Middle frontal gyrus (tissue), 1 donor: ENCODE results near the gene MID1.

Source experiments
- DNase-seq: peaks from one replicate; pipeline ENCODE4 v3.0.0-alpha.2; 2015; ENCODE audit warnings: low spot score; ENCODE audit errors: extremely low spot score

MID1 gene

DNA sequence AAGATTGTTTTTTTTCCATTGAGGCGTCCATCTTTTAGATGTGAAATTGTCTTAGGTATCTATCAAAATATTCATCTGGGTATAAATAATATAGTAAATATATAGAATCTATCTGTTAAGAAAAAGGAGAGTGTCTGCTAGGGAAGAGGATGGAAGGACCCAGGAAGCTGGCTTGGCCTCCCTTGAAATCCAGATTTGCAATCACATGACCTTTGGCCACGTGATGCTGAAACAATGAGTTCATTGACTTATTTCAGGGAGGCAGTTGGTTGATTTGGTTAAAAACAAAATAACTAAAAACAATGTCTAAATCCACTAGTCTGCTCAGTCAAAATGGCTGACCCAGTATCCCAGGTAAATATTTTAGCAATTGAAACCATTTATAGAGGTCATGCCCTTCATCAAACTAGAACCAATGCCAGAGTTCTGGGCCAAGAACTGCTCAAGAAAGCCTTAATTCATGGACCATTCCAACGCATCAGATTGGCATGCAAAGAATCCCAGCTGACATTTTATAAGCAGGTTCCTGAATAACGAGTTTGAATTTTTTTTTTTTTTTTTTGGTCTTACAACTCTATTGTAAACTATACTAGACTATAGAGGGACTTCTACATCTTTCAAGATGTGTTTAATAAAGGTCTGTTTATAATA is 172.7 kb downstream of the MID1 start:
- DNase-seq: no peak

- no peak for DNase-seq
Measured at GRCh38 chrX:10444204-10444603, 176.2 kb downstream of the MID1 start.

- no peak for DNase-seq
Measured at GRCh38 chrX:10441464-10441863, 178.9 kb downstream of the MID1 start.

- no peak for DNase-seq
Measured at GRCh38 chrX:10433296-10433965, 187.0 kb downstream of the MID1 start.

GRCh38 chrX:10429908-10430307 is 190.5 kb downstream of the MID1 start:
- no peak for DNase-seq

- DNase-seq: no peak
Measured at GRCh38 chrX:10427249-10427648, 193.1 kb downstream of the MID1 start.

DNA sequence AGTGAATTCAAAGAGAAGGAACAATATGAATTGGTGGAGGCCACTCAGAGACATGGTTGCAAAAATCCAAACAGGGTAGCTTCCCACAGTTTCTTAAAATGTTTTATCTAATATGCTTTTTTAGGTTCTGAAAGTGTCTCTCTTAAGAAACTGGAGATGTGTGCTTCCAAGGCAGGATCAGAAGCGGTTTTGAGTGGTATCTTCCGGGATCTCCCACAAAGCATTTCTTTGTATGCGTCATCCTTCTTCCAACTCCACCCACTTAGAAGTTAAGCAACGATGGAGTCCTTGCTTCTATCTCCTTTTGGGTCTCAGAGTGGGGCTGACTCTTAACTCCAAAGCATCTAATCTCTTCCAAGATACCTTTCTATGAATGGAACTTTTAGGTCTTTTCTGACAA is 196.7 kb downstream of the MID1 start:
- DNase-seq: no peak

DNA sequence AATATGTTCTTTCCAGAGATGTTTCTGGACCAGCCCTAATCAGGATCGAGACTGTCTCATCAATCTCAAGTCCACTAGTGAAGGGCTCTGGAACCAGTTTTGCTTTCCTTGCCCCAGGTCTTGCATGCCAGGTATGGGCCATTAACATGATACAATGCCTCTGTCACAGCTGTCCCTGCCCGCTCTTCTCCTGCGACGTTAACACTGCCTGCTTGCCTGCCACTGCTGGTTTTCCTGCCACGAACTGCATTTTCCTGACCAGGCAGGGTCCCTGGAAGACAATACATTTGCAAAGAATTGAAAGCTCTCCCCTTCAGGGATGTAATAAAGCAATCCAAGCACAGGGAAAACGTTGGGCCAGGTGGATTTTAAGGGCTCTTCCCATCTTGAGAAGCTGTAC is 200.3 kb downstream of the MID1 start:
- no peak for DNase-seq

GRCh38 chrX:10416424-10416823 is 204.0 kb downstream of the MID1 start:
- DNase-seq: no peak

DNA sequence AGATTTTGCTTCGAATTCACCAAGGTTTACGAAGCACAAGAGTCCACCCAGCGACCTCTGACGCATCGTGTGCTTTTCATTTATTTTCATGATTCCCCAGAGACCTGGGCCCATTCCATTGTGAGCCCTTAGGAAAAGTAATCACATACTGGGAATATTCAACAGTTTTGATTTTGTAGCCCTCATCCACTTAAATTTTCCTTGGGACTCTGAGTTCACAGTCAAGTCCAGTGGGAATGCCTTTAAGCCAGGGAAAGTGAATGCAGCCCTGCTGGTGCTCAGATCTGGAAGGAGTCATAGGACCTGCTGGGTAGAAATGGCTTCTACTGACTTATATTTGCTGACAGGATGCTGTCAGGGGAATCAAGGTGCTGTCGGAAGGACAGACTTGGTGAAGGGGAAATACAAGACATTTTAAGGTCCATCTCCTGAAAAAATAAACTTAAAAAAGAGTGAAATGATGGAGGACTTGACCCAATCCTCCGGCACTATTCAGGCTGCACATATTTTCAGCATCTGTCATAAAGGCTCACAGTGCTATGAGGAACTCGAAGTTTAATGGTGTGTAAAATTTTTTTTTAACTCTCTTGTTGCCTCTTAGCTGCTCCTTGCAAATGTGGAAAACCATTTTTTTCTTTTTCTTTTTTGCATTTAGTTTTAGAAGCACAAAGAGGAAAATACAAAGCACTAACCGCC is 204.9 kb downstream of the MID1 start:
- DNase-seq: no peak

GRCh38 chrX:10414862-10415261 is 205.5 kb downstream of the MID1 start:
- no peak for DNase-seq

- DNase-seq: no peak
Measured at GRCh38 chrX:10414156-10414824, 206.1 kb downstream of the MID1 start.

- no peak for DNase-seq
Measured at GRCh38 chrX:10404436-10404835, 215.9 kb downstream of the MID1 start.

DNA sequence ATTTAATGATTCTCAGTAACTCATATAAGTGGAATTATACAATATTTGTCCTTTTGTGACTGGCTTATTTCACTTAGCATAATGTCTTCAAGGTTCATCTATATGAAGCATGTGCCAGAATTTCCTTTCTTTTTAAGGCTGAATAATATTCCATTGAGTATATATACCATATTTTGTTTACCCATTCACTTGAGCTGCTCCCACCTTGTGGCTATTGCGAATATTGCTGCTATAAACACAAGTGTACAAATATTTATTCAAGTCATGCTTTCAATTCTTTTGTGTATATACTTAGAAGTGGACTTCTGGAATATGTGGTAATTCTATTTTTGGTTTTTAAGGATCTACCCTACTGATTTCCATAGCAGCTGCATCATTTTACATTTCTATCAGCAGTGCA is 219.1 kb downstream of the MID1 start:
- DNase-seq: no peak

DNA sequence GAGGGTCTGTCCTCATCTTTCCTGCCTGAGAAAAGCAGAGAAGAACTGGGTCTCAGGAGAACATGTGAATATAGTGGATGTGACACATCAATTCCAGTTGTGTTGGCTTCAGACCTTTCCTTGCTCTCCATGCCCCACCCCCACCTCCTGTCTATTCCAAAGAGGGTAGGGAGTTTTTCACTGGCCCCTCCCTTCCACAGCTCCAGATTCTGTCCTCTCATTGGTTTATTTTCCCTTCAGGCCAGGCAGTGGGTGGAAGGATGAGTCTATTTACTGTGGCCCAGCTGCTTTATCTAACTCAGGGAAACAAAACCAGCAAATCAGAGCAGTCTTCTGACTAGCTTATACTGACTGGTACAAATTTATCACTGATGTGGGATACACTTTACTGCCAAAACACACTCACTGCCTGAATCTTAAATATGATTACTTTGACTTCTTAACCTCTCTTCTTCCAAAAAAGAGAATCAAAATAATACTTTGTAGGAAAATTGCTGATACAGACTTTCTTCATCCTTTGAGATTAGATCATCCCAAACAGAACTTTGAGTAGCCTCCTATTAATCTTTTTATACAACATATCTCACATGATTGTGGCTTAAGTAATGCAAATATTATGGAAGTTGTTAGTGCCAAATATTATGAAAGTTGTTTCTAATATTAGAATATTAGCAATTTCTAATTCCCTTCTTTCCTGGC is 221.2 kb downstream of the MID1 start:
- no peak for DNase-seq

DNA sequence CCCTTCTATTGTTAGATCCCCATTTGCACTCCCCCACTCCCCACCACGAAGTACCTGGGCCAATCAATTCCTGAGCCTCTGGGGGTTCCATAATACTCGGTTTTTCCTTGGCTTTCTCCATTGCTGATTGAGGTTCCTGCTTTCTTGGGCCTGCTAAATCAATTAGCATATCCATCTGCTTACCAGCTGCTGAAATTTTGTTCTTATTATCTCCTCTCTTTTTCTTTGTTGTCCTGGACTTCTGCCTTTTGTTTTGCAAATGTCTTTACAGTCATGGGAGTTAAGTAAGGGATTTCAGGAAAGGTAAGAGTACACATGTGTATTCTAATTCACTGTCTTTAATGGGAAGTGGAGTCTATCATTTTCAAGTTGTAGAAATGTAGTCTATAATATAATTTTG is 222.2 kb downstream of the MID1 start:
- DNase-seq: no peak

DNA sequence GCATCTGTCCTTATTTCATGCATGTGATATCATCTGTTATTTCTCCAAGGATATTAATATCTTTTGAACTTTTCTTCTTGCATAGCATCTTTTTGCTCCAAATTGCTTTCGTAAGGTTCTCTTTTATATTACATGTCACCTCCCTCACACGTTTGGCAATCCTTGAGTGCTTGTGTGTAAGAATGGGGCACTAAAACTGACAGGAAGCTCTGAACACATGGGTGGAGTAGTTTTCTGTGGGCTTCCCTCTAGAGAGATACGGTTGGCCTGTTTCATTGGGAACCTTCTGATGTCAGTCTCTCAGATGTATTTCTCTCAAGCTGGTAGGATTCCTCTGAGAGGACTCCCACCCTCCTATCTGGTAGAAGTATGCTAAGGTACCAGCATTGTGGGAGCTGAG is 223.0 kb downstream of the MID1 start:
- DNase-seq: no peak

DNA sequence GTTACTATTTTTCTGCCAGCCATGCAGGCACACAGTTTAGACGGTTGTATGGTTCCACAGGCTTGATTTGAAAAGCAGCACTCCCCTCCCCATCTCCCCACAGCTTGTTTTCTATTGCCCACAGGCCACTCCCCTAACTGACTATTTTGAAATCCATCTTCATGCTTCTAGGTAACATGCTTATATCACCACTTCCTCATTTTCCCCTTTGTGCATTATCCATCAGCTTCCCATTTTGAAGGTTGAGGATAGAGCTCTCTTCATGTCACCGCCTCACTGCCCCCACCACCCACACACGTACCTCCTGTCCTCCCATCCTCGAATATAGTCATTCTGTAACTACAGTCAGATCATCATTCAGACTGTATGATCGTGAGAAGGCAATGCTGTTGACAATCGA is 224.7 kb downstream of the MID1 start:
- DNase-seq: no peak
